ENCODE results near the gene DLG4. TPM values are rescaled to one million over a fixed set of nuclear protein-coding genes. Genes with fewer than 3 reads are reported as not detected.

Gene DLG4
- total and polyA plus RNA-seq, 7 donors: 1.6 to 27.4 (median 14.6) TPM

DNA sequence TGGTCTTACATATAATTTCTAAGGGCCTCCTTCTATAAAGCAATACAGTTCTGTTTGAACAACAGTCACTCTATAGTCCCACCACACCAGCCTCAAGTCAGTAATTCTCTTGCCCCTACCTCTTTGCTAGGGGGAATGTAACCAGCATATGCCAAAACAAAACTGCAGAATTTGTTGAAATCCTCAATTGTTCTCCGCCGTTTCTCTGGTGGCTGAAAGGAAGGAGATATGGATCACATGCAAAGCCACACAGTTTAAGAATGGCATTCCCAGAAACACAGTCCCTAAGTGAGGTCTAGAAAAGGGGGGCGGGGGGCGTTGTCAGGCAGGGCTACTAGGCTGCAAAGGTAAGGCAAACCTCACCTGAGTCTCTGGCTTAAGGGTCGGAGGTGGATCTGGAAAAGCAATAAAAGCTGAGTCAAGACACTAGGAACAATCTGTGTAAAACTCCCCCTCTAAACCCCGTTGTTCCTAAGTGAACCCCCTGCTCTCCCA lies 17.7 kb upstream of the DLG4 start:
- TF ChIP-seq POLR2A (IDR thresholded peaks at IDR 0.05): no peak
- no peak for TF ChIP-seq POLR2AphosphoS5 (IDR thresholded peaks at IDR 0.05)
- TF ChIP-seq, protein P1, sequence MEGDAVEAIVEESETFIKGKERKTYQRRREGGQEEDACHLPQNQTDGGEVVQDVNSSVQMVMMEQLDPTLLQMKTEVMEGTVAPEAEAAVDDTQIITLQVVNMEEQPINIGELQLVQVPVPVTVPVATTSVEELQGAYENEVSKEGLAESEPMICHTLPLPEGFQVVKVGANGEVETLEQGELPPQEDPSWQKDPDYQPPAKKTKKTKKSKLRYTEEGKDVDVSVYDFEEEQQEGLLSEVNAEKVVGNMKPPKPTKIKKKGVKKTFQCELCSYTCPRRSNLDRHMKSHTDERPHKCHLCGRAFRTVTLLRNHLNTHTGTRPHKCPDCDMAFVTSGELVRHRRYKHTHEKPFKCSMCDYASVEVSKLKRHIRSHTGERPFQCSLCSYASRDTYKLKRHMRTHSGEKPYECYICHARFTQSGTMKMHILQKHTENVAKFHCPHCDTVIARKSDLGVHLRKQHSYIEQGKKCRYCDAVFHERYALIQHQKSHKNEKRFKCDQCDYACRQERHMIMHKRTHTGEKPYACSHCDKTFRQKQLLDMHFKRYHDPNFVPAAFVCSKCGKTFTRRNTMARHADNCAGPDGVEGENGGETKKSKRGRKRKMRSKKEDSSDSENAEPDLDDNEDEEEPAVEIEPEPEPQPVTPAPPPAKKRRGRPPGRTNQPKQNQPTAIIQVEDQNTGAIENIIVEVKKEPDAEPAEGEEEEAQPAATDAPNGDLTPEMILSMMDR (IDR thresholded peaks at IDR 0.05): no peak
- no peak for TF ChIP-seq EP300 (IDR thresholded peaks at IDR 0.05)
- Histone ChIP-seq H3K27ac (peak overlapping the region; percentile 98 to 100 (median 98)), H3K9me3 (no peaks in the 10 kb centered on the region), H3K4me3 (peak overlapping the region; percentile 95 to 100 (median 100)), H3K36me3 (peaks cover 0 to 37% (median 22%) of the 10 kb centered on the region in 4 donors), H3K4me1 (peaks cover 0 to 61% (median 58%) of the 10 kb centered on the region in 4 donors), H3K27me3 (no peaks in the 10 kb centered on the region)
- intact Hi-C loops (cut with DNase I): no loop called here
- 21 to 33% methylated on average over 6 of the region's 6 CpGs for whole genome bisulfite sequencing, 2 donors
- DNase-seq: no peak

- TF ChIP-seq POLR2AphosphoS5 (IDR thresholded peaks at IDR 0.05) (no peak), POLR2A (IDR thresholded peaks at IDR 0.05) (no peak), EP300 (IDR thresholded peaks at IDR 0.05) (no peak)
- TF ChIP-seq, protein P1 (IDR thresholded peaks at IDR 0.05): no peak
- Histone ChIP-seq H3K4me3 (no peak overlapping the region), H3K36me3 (peaks cover 0 to 37% (median 22%) of the 10 kb centered on the region in 4 donors), H3K4me1 (peaks cover 0 to 66% (median 63%) of the 10 kb centered on the region in 4 donors), H3K27ac (peak overlapping the region; percentile 98 to 100 (median 98)), H3K27me3 (no peaks in the 10 kb centered on the region), H3K9me3 (no peaks in the 10 kb centered on the region)
- DNase-seq: peak; percentile 63
- intact Hi-C loops (cut with DNase I): no loop called here
- 84 to 90% methylated on average over 6 of the region's 6 CpGs for WGBS, 2 donors
These were observed 17.2 kb upstream of the DLG4 start for GRCh38 chr17:7236808-7237207.

- Histone ChIP-seq H3K9me3 (no peaks in the 10 kb centered on the region), H3K4me3 (no peak overlapping the region), H3K27me3 (no peaks in the 10 kb centered on the region), H3K27ac (peak overlapping the region in 1 of 4 donors; percentile 92), H3K36me3 (peaks cover 0 to 33% (median 22%) of the 10 kb centered on the region in 4 donors), H3K4me1 (peaks cover 0 to 64% (median 60%) of the 10 kb centered on the region in 4 donors)
- TF ChIP-seq EP300 (IDR thresholded peaks at IDR 0.05) (no peak), POLR2A (IDR thresholded peaks at IDR 0.05) (no peak), POLR2AphosphoS5 (IDR thresholded peaks at IDR 0.05) (no peak)
- TF ChIP-seq, protein P1 (IDR thresholded peaks at IDR 0.05): no peak
- WGBS, 2 donors: 80 to 90% methylated on average over 22 of the region's 22 CpGs
- DNase-seq: peak; percentile 63
- intact Hi-C loops (cut with DNase I): no loop called here
These were observed 16.3 kb upstream of the DLG4 start for GRCh38 chr17:7235693-7236665.

DNA sequence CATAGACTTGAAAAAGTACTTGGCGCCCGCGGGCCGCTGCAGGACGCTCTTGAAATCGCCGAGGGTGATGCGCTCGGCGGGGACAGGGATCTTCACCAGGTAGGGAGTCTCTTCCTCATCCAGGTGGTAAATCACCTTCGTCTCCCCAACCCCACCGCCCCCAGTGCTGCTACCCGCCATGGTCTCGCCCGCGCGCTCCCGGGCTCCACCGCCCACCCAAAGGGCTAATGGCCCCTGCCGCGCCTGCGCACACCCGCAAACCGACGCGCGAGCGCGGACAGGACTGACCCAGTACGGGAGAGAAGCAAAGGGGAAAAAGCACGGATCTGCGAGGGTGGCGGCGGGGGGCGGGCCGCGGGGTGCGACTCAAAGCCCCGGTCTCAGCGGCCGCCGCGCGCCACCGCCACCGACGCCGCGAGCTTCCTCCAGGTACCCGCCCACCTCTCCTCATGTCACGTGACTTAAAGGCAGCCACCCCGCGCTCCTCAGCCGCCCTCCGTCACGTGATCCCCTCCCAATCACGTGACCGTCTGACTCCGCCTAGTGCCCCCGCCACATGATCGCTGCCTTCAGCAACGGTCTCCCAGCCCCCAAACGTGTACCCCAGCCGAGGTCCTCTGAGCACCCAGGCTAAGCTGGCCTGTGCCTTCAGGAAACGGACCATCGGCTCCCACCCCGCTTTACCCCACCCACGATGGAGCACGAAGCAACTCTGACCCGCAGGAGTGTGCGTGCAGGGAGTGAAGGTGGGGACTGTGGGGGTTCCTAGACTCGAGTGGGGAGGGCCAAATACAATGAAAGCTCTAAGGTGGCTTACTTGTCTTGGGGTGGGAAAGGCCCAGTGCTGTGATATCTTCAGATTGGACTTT lies 14.7 kb upstream of the DLG4 start, which contains the start of gene DVL2:
DVL2 (minus strand) TSS at position 435 of the 869 bp plus-strand sequence; CDS start at position 180, 255 bp downstream.
- WGBS, 2 donors: 0 to 1% methylated on average over 72 of the region's 72 CpGs
- intact Hi-C loops (cut with DNase I): no loop called here
- peak; percentile 98 for DNase-seq
- Histone ChIP-seq H3K27ac (peak within 1 kb of the TSS; percentile 87 to 95 (median 91)), H3K4me3 (peak within 1 kb of the TSS; percentile 81 to 98 (median 90)), H3K4me1 (peaks cover 0 to 51% (median 47%) of the 10 kb centered on the region in 4 donors), H3K36me3 (peaks cover 4 to 38% (median 26%) of the 10 kb centered on the region in 4 donors), H3K27me3 (no peaks in the 10 kb centered on the region), H3K9me3 (no peaks in the 10 kb centered on the region)
- TF ChIP-seq POLR2A (IDR thresholded peaks at IDR 0.05) (peak; percentile 51 to 69), EP300 (IDR thresholded peaks at IDR 0.05) (peak in 1 of 4 donors; percentile 32), POLR2AphosphoS5 (IDR thresholded peaks at IDR 0.05) (peak; percentile 62 to 91 (median 88))
- TF ChIP-seq, protein P1 (IDR thresholded peaks at IDR 0.05): no peak
